Measurements from ENCODE around the gene RALBP1.

RALBP1 gene

GRCh38 chr18:9539283-9539682 is 64.0 kb downstream of the RALBP1 start:
- Histone ChIP-seq H3K9ac (ENCODE audit: low read length) (no peak overlapping the region), H4K12ac (ENCODE audit: low read depth, low read length) (no peak overlapping the region), H2BK12ac (ENCODE audit: low read length) (no peak overlapping the region), H3K18ac (ENCODE audit: low read length) (no peak overlapping the region), H3K4me1 (ENCODE audit: control insufficient read depth in 1 of 2, insufficient read depth in 2 of 2, low read length in 2 of 2) (peaks cover 4 to 7% of the 10 kb centered on the region in 2 experiments), H3K23ac (ENCODE audit: low read length) (no peak overlapping the region), H3K27me3 (ENCODE audit: insufficient read depth, low read length) (no peaks in the 10 kb centered on the region), H3K27ac (ENCODE audit: low read depth, low read length) (no peak overlapping the region), H2BK5ac (ENCODE audit: low read depth, low read length, poor library complexity) (no peak overlapping the region), H3K14ac (ENCODE audit: low read length) (no peak overlapping the region), H2AFZ (ENCODE audit: insufficient read depth, low read length, poor library complexity) (no peak overlapping the region), H2BK120ac (ENCODE audit: insufficient read depth, low read length, poor library complexity) (no peak overlapping the region), H3K79me1 (ENCODE audit: low read length) (peaks cover 2% of the 10 kb centered on the region), H3K4me3 (ENCODE audit: low read depth, low read length) (no peak overlapping the region), H2AK5ac (ENCODE audit: low read length) (no peak overlapping the region), H3K36me3 (ENCODE audit: control insufficient read depth in 1 of 2, insufficient read depth in 2 of 2, low read length in 2 of 2) (peaks cover 23 to 30% of the 10 kb centered on the region in 2 experiments), H4K8ac (ENCODE audit: low read depth, low read length) (no peak overlapping the region), H3K4me2 (ENCODE audit: low read length) (no peak overlapping the region), H3K79me2 (ENCODE audit: control insufficient read depth, insufficient read depth, low read length, poor library complexity) (peaks cover 2% of the 10 kb centered on the region), H4K91ac (ENCODE audit: low read depth, low read length) (no peak overlapping the region), H3K4ac (ENCODE audit: low read depth, low read length) (no peak overlapping the region), H3K9me3 (ENCODE audit: insufficient read depth, low read depth, low read length) (peaks cover 2% of the 10 kb centered on the region)
- WGBS (ENCODE audit: extremely low coverage, insufficient coverage, insufficient read length): no CpG with 5 or more reads among the region's 6 CpGs
- no peak for DNase-seq

- WGBS (ENCODE audit: extremely low coverage, insufficient coverage, insufficient read length): no CpG with 5 or more reads among the region's 8 CpGs
- H3K4me3 ChIP-seq (ENCODE audit: low read depth, low read length): no peak overlapping the region
- no peak overlapping the region for H2BK120ac ChIP-seq (ENCODE audit: insufficient read depth, low read length, poor library complexity)
These were observed 64.6 kb downstream of the RALBP1 start for GRCh38 chr18:9539938-9540337.

GRCh38 chr18:9542924-9543323 is 67.6 kb downstream of the RALBP1 start:
- Histone ChIP-seq H3K14ac (ENCODE audit: low read length) (no peak overlapping the region), H4K12ac (ENCODE audit: low read depth, low read length) (no peak overlapping the region), H3K4me2 (ENCODE audit: low read length) (no peak overlapping the region), H2AFZ (ENCODE audit: insufficient read depth, low read length, poor library complexity) (no peak overlapping the region), H3K4ac (ENCODE audit: low read depth, low read length) (no peak overlapping the region), H4K91ac (ENCODE audit: low read depth, low read length) (no peak overlapping the region), H3K23ac (ENCODE audit: low read length) (no peak overlapping the region), H3K79me1 (ENCODE audit: low read length) (no peaks in the 10 kb centered on the region), H3K18ac (ENCODE audit: low read length) (no peak overlapping the region), H2BK12ac (ENCODE audit: low read length) (no peak overlapping the region), H2BK120ac (ENCODE audit: insufficient read depth, low read length, poor library complexity) (no peak overlapping the region), H2AK5ac (ENCODE audit: low read length) (no peak overlapping the region), H4K8ac (ENCODE audit: low read depth, low read length) (no peak overlapping the region), H3K9ac (ENCODE audit: low read length) (no peak overlapping the region), H3K4me1 (ENCODE audit: control insufficient read depth in 1 of 2, insufficient read depth in 2 of 2, low read length in 2 of 2) (no peaks in the 10 kb centered on the region), H2BK5ac (ENCODE audit: low read depth, low read length, poor library complexity) (no peak overlapping the region), H3K4me3 (ENCODE audit: low read depth, low read length) (no peak overlapping the region), H3K79me2 (ENCODE audit: control insufficient read depth, insufficient read depth, low read length, poor library complexity) (no peaks in the 10 kb centered on the region), H3K36me3 (ENCODE audit: control insufficient read depth in 1 of 2, insufficient read depth in 2 of 2, low read length in 2 of 2) (peaks cover 24 to 31% of the 10 kb centered on the region in 2 experiments), H3K27ac (ENCODE audit: low read depth, low read length) (no peak overlapping the region), H3K27me3 (ENCODE audit: insufficient read depth, low read length) (no peaks in the 10 kb centered on the region), H3K9me3 (ENCODE audit: insufficient read depth, low read depth, low read length) (no peaks in the 10 kb centered on the region)
- no peak for DNase-seq
- no CpG with 5 or more reads among the region's 4 CpGs for WGBS (ENCODE audit: extremely low coverage, insufficient coverage, insufficient read length)

More at GRCh38 chr18:9539938-9540337, 64.6 kb downstream of the RALBP1 start:
- H3K27ac ChIP-seq (ENCODE audit: low read depth, low read length): no peak overlapping the region
- H3K79me1 ChIP-seq (ENCODE audit: low read length): peaks cover 2% of the 10 kb centered on the region
- H3K18ac ChIP-seq (ENCODE audit: low read length): no peak overlapping the region
- no peak overlapping the region for H4K12ac ChIP-seq (ENCODE audit: low read depth, low read length)
- peaks cover 21 to 27% of the 10 kb centered on the region in 2 experiments for H3K36me3 ChIP-seq (ENCODE audit: control insufficient read depth in 1 of 2, insufficient read depth in 2 of 2, low read length in 2 of 2)
- H3K14ac ChIP-seq (ENCODE audit: low read length): no peak overlapping the region
- H3K4ac ChIP-seq (ENCODE audit: low read depth, low read length): no peak overlapping the region
- H2BK5ac ChIP-seq (ENCODE audit: low read depth, low read length, poor library complexity): no peak overlapping the region
- no peak overlapping the region for H4K91ac ChIP-seq (ENCODE audit: low read depth, low read length)
- H2BK12ac ChIP-seq (ENCODE audit: low read length): no peak overlapping the region
- no peak for DNase-seq
- no peak overlapping the region for H2AK5ac ChIP-seq (ENCODE audit: low read length)
- no peak overlapping the region for H3K4me2 ChIP-seq (ENCODE audit: low read length)
- no peak overlapping the region for H3K9ac ChIP-seq (ENCODE audit: low read length)
- H3K9me3 ChIP-seq (ENCODE audit: insufficient read depth, low read depth, low read length): peaks cover 2% of the 10 kb centered on the region
- no peaks in the 10 kb centered on the region for H3K27me3 ChIP-seq (ENCODE audit: insufficient read depth, low read length)
- H2AFZ ChIP-seq (ENCODE audit: insufficient read depth, low read length, poor library complexity): no peak overlapping the region
- no peak overlapping the region for H4K8ac ChIP-seq (ENCODE audit: low read depth, low read length)
- H3K23ac ChIP-seq (ENCODE audit: low read length): no peak overlapping the region
- peaks cover 2% of the 10 kb centered on the region for H3K79me2 ChIP-seq (ENCODE audit: control insufficient read depth, insufficient read depth, low read length, poor library complexity)
- peaks cover 4 to 5% of the 10 kb centered on the region in 2 experiments for H3K4me1 ChIP-seq (ENCODE audit: control insufficient read depth in 1 of 2, insufficient read depth in 2 of 2, low read length in 2 of 2)

GRCh38 chr18:9545029-9545428 is 69.7 kb downstream of the RALBP1 start:
- Histone ChIP-seq H2AFZ (ENCODE audit: insufficient read depth, low read length, poor library complexity) (no peak overlapping the region), H3K23ac (ENCODE audit: low read length) (no peak overlapping the region), H3K79me2 (ENCODE audit: control insufficient read depth, insufficient read depth, low read length, poor library complexity) (no peaks in the 10 kb centered on the region), H4K91ac (ENCODE audit: low read depth, low read length) (no peak overlapping the region), H2AK5ac (ENCODE audit: low read length) (no peak overlapping the region), H4K8ac (ENCODE audit: low read depth, low read length) (no peak overlapping the region), H3K9ac (ENCODE audit: low read length) (no peak overlapping the region), H4K12ac (ENCODE audit: low read depth, low read length) (no peak overlapping the region), H3K14ac (ENCODE audit: low read length) (no peak overlapping the region), H3K4me3 (ENCODE audit: low read depth, low read length) (no peak overlapping the region), H3K4me2 (ENCODE audit: low read length) (no peak overlapping the region), H3K27me3 (ENCODE audit: insufficient read depth, low read length) (no peaks in the 10 kb centered on the region), H3K9me3 (ENCODE audit: insufficient read depth, low read depth, low read length) (peaks cover 1% of the 10 kb centered on the region), H3K4ac (ENCODE audit: low read depth, low read length) (no peak overlapping the region), H2BK12ac (ENCODE audit: low read length) (no peak overlapping the region), H3K27ac (ENCODE audit: low read depth, low read length) (no peak overlapping the region), H2BK120ac (ENCODE audit: insufficient read depth, low read length, poor library complexity) (no peak overlapping the region), H3K79me1 (ENCODE audit: low read length) (no peaks in the 10 kb centered on the region), H3K4me1 (ENCODE audit: control insufficient read depth in 1 of 2, insufficient read depth in 2 of 2, low read length in 2 of 2) (no peaks in the 10 kb centered on the region), H3K36me3 (ENCODE audit: control insufficient read depth in 1 of 2, insufficient read depth in 2 of 2, low read length in 2 of 2) (peaks cover 27 to 40% of the 10 kb centered on the region in 2 experiments), H2BK5ac (ENCODE audit: low read depth, low read length, poor library complexity) (no peak overlapping the region), H3K18ac (ENCODE audit: low read length) (no peak overlapping the region)
- DNase-seq: no peak
- WGBS (ENCODE audit: extremely low coverage, insufficient coverage, insufficient read length): no CpG with 5 or more reads among the region's 5 CpGs
